Stimulated activated CD8-positive, alpha-beta memory T cell treated with anti-CD3 and anti-CD28 coated beads, Interleukin-7, amount 100 ng/mL, for 24 hours (primary cell): ENCODE results near the gene DLG2.
"Not testable (repeated sequence)": the region's sequence is repeated elsewhere in the genome, so short reads cannot be mapped to it uniquely, and the experiment has no call there.

Experiments used
- DNase-seq: peaks from one replicate; pipeline ENCODE4 v3.0.0-alpha.2; 2020; ENCODE audit warnings: low read depth

DLG2 gene

GRCh38 chr11:85444479-85444878 lies 182.7 kb downstream of the DLG2 start:
- DNase-seq: no peak

- no peak for DNase-seq
These were observed 186.9 kb downstream of the DLG2 start for GRCh38 chr11:85440273-85440672.

GRCh38 chr11:85438328-85438727 lies 188.8 kb downstream of the DLG2 start:
- no peak for DNase-seq

- DNase-seq: no peak
These were observed 195.8 kb downstream of the DLG2 start for GRCh38 chr11:85431319-85431718.

GRCh38 chr11:85423794-85424193 lies 203.3 kb downstream of the DLG2 start:
- no peak for DNase-seq

- DNase-seq: no peak
These were observed 203.8 kb downstream of the DLG2 start for GRCh38 chr11:85423316-85423715.

- no peak for DNase-seq
These were observed 213.0 kb downstream of the DLG2 start for GRCh38 chr11:85414175-85414574.

- no peak for DNase-seq
These were observed 219.5 kb downstream of the DLG2 start for GRCh38 chr11:85407648-85408047.

- no peak for DNase-seq
These were observed 220.3 kb downstream of the DLG2 start for GRCh38 chr11:85406841-85407240.

GRCh38 chr11:85406316-85406715 lies 220.8 kb downstream of the DLG2 start:
- DNase-seq: no peak

- not testable (repeated sequence) for DNase-seq
These were observed 231.6 kb downstream of the DLG2 start for GRCh38 chr11:85395515-85396055.

GRCh38 chr11:85394283-85394682 lies 232.9 kb downstream of the DLG2 start:
- no peak for DNase-seq

- no peak for DNase-seq
These were observed 236.0 kb downstream of the DLG2 start for GRCh38 chr11:85391141-85391540.

GRCh38 chr11:85385547-85385946 lies 241.6 kb downstream of the DLG2 start:
- no peak for DNase-seq

- no peak for DNase-seq
These were observed 242.0 kb downstream of the DLG2 start for GRCh38 chr11:85385111-85385510.

- DNase-seq: no peak
These were observed 248.1 kb downstream of the DLG2 start for GRCh38 chr11:85379066-85379465.

GRCh38 chr11:85377901-85378300 lies 249.2 kb downstream of the DLG2 start:
- no peak for DNase-seq

- DNase-seq: no peak
These were observed 267.3 kb downstream of the DLG2 start for GRCh38 chr11:85359859-85360258.

GRCh38 chr11:85355921-85356320 lies 271.2 kb downstream of the DLG2 start:
- DNase-seq: no peak

GRCh38 chr11:85349539-85349938 lies 277.6 kb downstream of the DLG2 start:
- not testable (repeated sequence) for DNase-seq

GRCh38 chr11:85348945-85349344 lies 278.2 kb downstream of the DLG2 start:
- DNase-seq: no peak

GRCh38 chr11:85347291-85347690 lies 279.9 kb downstream of the DLG2 start:
- DNase-seq: no peak

GRCh38 chr11:85346484-85346883 lies 280.7 kb downstream of the DLG2 start:
- no peak for DNase-seq

- DNase-seq: not testable (repeated sequence)
These were observed 286.3 kb downstream of the DLG2 start for GRCh38 chr11:85340846-85341245.

- DNase-seq: no peak
These were observed 308.6 kb downstream of the DLG2 start for GRCh38 chr11:85318573-85318972.
